Keratinocyte (primary cell): ENCODE results near the gene EFCAB12.
"Not testable (repeated sequence)": the region's sequence is repeated elsewhere in the genome, so short reads cannot be mapped to it uniquely, and the experiment has no call there.

Source experiments
- EZH2 ChIP-seq: IDR thresholded peaks from one replicate; pipeline ENCODE4 v1.6.1; 2012; ENCODE audit warnings: inconsistent platforms, mild to moderate bottlenecking, low read length, moderate library complexity
- TF ChIP-seq, protein P1 (sequence below), 3 experiments: IDR thresholded peaks in 1 of 3; conservative IDR thresholded peaks in 1 of 3; optimal IDR thresholded peaks in 1 of 3; 2 replicates in 2 of 3; 3 replicates in 1 of 3; pipeline versions ENCODE3 to v1.5.1; 2011; ENCODE audit warnings: low read length in 3 of 3, mild to moderate bottlenecking in 3 of 3, moderate library complexity in 2 of 3, control low read depth in 1 of 3, inconsistent platforms in 1 of 3; ENCODE audit not compliant: insufficient read depth in 2 of 3; ENCODE audit errors: extremely low read depth in 1 of 3

DNA sequence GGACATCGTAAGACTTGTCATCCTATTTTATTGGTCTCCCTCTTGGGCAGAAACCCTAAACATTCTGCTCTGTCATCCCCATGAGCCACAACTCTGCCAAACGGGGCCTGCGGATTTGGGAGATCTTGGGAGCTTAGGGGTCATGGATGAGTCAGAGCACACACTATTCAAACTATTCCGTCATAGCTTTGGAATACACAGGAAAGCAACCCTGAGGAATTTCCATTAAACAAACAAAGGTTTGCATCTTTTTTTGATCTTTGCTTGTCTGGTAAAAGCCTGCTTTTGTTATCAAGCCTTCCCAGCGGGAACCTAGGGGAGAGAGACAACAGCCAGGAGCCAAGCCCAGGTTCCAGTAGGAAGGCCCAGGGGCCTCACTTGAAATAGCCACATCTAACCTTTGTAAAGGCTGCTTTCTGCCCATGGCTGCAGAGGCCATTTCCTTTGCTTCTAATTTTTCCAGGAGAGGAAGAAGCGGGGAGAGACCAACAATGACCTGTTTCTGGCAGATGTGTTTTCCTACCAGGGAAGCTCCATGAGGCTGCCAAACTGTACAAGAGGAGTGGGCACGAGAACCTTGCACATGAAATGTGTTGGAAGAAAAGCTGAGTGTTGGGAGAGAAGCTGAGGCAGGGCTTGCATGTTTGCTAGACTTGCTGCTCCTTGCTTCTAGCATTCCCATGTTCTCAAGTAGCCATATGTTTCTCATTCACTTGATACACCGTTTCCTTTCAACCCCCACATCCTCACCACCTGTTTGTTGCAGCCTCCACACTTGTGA, 39.5 kb downstream of the EFCAB12 start:
- TF ChIP-seq, protein P1, sequence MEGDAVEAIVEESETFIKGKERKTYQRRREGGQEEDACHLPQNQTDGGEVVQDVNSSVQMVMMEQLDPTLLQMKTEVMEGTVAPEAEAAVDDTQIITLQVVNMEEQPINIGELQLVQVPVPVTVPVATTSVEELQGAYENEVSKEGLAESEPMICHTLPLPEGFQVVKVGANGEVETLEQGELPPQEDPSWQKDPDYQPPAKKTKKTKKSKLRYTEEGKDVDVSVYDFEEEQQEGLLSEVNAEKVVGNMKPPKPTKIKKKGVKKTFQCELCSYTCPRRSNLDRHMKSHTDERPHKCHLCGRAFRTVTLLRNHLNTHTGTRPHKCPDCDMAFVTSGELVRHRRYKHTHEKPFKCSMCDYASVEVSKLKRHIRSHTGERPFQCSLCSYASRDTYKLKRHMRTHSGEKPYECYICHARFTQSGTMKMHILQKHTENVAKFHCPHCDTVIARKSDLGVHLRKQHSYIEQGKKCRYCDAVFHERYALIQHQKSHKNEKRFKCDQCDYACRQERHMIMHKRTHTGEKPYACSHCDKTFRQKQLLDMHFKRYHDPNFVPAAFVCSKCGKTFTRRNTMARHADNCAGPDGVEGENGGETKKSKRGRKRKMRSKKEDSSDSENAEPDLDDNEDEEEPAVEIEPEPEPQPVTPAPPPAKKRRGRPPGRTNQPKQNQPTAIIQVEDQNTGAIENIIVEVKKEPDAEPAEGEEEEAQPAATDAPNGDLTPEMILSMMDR (optimal IDR thresholded peaks at IDR 0.05 in 1 of 3, IDR thresholded peaks at IDR 0.05 in 1 of 3, conservative IDR thresholded peaks at IDR 0.05 in 1 of 3; ENCODE audit: extremely low read depth in 1 of 3, insufficient read depth in 2 of 3, low read length in 3 of 3), result not testable (repeated sequence)
- not testable (repeated sequence) for TF ChIP-seq EZH2
